A549 (cell line): ENCODE results near the gene BMERB1. TPM values are rescaled to one million over a fixed set of nuclear protein-coding genes. Genes with fewer than 3 reads are reported as not detected.

Experiments used
- ATAC-seq, 2 experiments: fragments of 200-7000 bp in 1 of 2; fragments of >200 bp in 1 of 2; cut with Nextera tagmentation in 1 of 2; cut with Tn5 transposase in 1 of 2; 3 replicates each; pipeline versions ENCODE4 v1.8.0 to v1.9.1; 2018 to 2020; ENCODE audit warnings: mild to moderate bottlenecking in 1 of 2, moderate library complexity in 1 of 2
- CTCF ChIA-PET: fragments of 300-600 bp; sonication (Branson Sonifier 250); formaldehyde crosslinking; extraction: SDS; loops from one replicate; lab custom pipeline; 2021; ENCODE audit warnings: antibody characterized with exemption, inconsistent platforms; lab: Yijun Ruan, JAX
- POLR2A ChIA-PET: fragments of 350-600 bp; formaldehyde crosslinking; extraction: SDS; loops from one replicate; lab custom pipeline; 2021; ENCODE audit warnings: antibody characterized with exemption, inconsistent platforms; lab: Yijun Ruan, JAX
- DNase-seq, 2 experiments: peaks; one replicate each; pipeline versions ENCODE4 v3.0.0 to v3.0.0-alpha.2; 2011 to 2016; ENCODE audit warnings: low read depth in 1 of 2, low spot score in 1 of 2
- FAIRE-seq: peaks from 2 replicates; lab custom pipeline; 2011; peaks lifted over from hg19 to GRCh38; lab: Jason Lieb, UNC
- H3K27ac ChIP-seq, 2 experiments: fragments of >200 bp; sonication (Bioruptor Twin); formaldehyde crosslinking; 3 replicates each; pipeline ENCODE4 v1.5.1; 2016 to 2017
- H3K4me1 ChIP-seq: fragments of >200 bp; sonication (Bioruptor Twin); formaldehyde crosslinking; 3 replicates; pipeline ENCODE4 v1.6.1; 2016
- H3K4me2 ChIP-seq: fragments of >200 bp; sonication (Bioruptor Twin); formaldehyde crosslinking; 3 replicates; pipeline ENCODE4 v1.6.1; 2016
- H3K4me3 ChIP-seq: fragments of >200 bp; sonication (Bioruptor Twin); formaldehyde crosslinking; 3 replicates; pipeline ENCODE4 v1.5.1; 2016
- H3K9me3 ChIP-seq: fragments of >200 bp; sonication (Bioruptor Twin); formaldehyde crosslinking; 3 replicates; pipeline ENCODE4 v1.6.1; 2016
- CBX2 ChIP-seq: fragments of 200-600 bp; sonication (generic); IDR thresholded peaks from 2 replicates; pipeline ENCODE4 v1.6.1; 2016; ENCODE audit warnings: low read depth, mild to moderate bottlenecking, borderline replicate concordance
- CHD2 ChIP-seq: fragments of 150-350 bp; IDR thresholded peaks from 2 replicates; pipeline ENCODE4 v1.6.1; 2014; ENCODE audit warnings: low read length; ENCODE audit not compliant: partially characterized antibody
- EHF ChIP-seq: fragments of 250-450 bp; sonication (Bioruptor Pico); IDR thresholded peaks from 2 replicates; pipeline ENCODE4 v1.5.0; 2020; ENCODE audit warnings: mild to moderate bottlenecking
- EHMT2 ChIP-seq: fragments of 200-600 bp; sonication (generic); IDR thresholded peaks from 2 replicates; pipeline ENCODE4 v1.6.1; 2016; ENCODE audit warnings: antibody characterized with exemption, low read depth, mild to moderate bottlenecking, moderate library complexity
- FOSB ChIP-seq: fragments of 250-450 bp; sonication (Bioruptor Pico); IDR thresholded peaks from 2 replicates; pipeline ENCODE4 v1.5.0; 2020; ENCODE audit warnings: mild to moderate bottlenecking, moderate library complexity
- FOXS1 ChIP-seq: fragments of 250-450 bp; sonication (Bioruptor Pico); IDR thresholded peaks from 2 replicates; pipeline ENCODE4 v1.5.0; 2020; ENCODE audit warnings: mild to moderate bottlenecking, moderate library complexity
- HOXA7 ChIP-seq: fragments of 250-450 bp; sonication (Bioruptor Pico); IDR thresholded peaks from 2 replicates; pipeline ENCODE4 v1.5.0; 2020; ENCODE audit warnings: mild to moderate bottlenecking, moderate library complexity
- HOXB5 ChIP-seq: fragments of 250-450 bp; sonication (Bioruptor Pico); IDR thresholded peaks from 2 replicates; pipeline ENCODE4 v1.5.0; 2020; ENCODE audit warnings: mild to moderate bottlenecking, moderate library complexity
- MAFK ChIP-seq: fragments of 450-650 bp; IDR thresholded peaks from 2 replicates; pipeline ENCODE4 v1.6.1; 2014; ENCODE audit not compliant: partially characterized antibody
- MAZ ChIP-seq: fragments of 150-350 bp; IDR thresholded peaks from 2 replicates; pipeline ENCODE4 v1.6.1; 2014; ENCODE audit warnings: antibody characterized with exemption, low read depth, low read length, borderline replicate concordance
- POLR2AphosphoS2 ChIP-seq: conservative IDR thresholded peaks from 2 replicates; pipeline ENCODE4 v1.6.1; 2012; ENCODE audit warnings: low read length, improper control_type of control experiment, inconsistent platforms
- RCOR1 ChIP-seq: fragments of 150-350 bp; IDR thresholded peaks from 2 replicates; pipeline ENCODE4 v1.6.1; 2014; ENCODE audit warnings: antibody characterized with exemption, low read length, low read depth
- SMC3 ChIP-seq: fragments of >200 bp; sonication (Bioruptor Twin); formaldehyde crosslinking; IDR thresholded peaks from 3 replicates; pipeline ENCODE4 v1.6.1; 2018; ENCODE audit warnings: inconsistent platforms
- SREBF2 ChIP-seq: fragments of 450-650 bp; IDR thresholded peaks from 2 replicates; pipeline ENCODE4 v1.6.1; 2014; ENCODE audit warnings: mild to moderate bottlenecking, moderate library complexity
- ZFP36 ChIP-seq: fragments of 450-650 bp; IDR thresholded peaks from 2 replicates; pipeline ENCODE4 v1.6.1; 2014; ENCODE audit warnings: borderline replicate concordance; ENCODE audit not compliant: partially characterized antibody
- WGBS: methylation state at CpG from one replicate; pipeline ENCODE4 v1.1.6; 2017; ENCODE audit errors: missing lambda C conversion rate; 5-methylcytosine and 5-hydroxymethylcytosine counted together
- polyA plus RNA-seq, 4 experiments: library from polyadenylated mRNA; depleted of rRNA in 3 of 4; stranded (reverse); fragments of >200 nt; fragmentation: RNase III in 1 of 4; extraction: RNeasy Plus Mini Kit Qiagen cat#74134 plus additional on column Dnase treatment in 1 of 4; gene quantifications; 2 replicates in 3 of 4; 3 replicates in 1 of 4; pipeline ENCODE4 v1.2.3, GENCODE V29; 2011 to 2017
- TF ChIP-seq, protein P1 (sequence below): IDR thresholded peaks from 2 replicates; pipeline ENCODE4 v1.6.1; 2012
- TF ChIP-seq, protein P2 (sequence below): fragments of >200 bp; sonication (Bioruptor Twin); formaldehyde crosslinking; IDR thresholded peaks from 2 replicates; pipeline ENCODE4 v1.6.1; 2016
- TF ChIP-seq, protein P3 (sequence below): fragments of 450-650 bp; IDR thresholded peaks from 2 replicates; pipeline ENCODE4 v1.6.1; 2014; ENCODE audit warnings: antibody characterized with exemption
- TF ChIP-seq, protein P4 (sequence below): fragments of >200 bp; sonication (Bioruptor Twin); formaldehyde crosslinking; IDR thresholded peaks from 3 replicates; pipeline ENCODE4 v1.5.1; 2016
- TF ChIP-seq, protein P5 (sequence below): IDR thresholded peaks from 2 replicates; pipeline ENCODE4 v1.6.1; 2012; ENCODE audit warnings: low read depth, borderline replicate concordance
- TF ChIP-seq, protein P6 (sequence below): fragments of 150-350 bp; IDR thresholded peaks from 2 replicates; pipeline ENCODE4 v1.6.1; 2014; ENCODE audit warnings: low read depth, mild to moderate bottlenecking, low read length

BMERB1 gene
- polyA plus RNA-seq, 2 of the 4 experiments (the other 2 are of a cell fraction) = 44.7 to 48.9 TPM

DNA sequence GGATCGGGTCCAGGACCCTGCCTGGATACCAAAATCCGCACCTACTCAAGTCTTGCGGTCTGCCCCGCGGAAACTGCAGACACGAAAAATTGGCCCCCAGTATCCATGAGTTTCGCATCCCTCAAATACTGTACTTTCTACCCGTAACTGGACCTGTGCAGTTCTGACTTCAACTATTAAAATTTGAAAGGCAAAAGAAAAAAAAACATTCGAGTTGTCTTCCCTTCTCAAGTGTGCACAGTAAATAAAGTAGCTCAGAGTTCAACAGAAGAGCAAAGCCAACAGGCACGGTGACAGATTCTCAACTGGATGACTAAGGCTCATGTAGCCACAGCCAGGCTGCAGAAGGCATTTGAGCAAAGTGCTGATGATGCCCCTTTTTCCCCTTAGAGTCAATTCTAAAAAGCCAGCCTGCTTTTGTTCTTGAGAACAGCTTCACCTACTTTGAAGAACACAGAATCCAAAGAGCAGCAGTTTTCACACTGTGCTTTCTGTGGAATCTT, 176.0 kb downstream of the BMERB1 start:
- WGBS = 79% methylated on average over 10 of the region's 10 CpGs
- CTCF ChIA-PET = no interaction called here
- FAIRE-seq (no peak), ATAC-seq (no peak), DNase-seq (no peak)
- H3K9me3 ChIP-seq = no peaks in the 10 kb centered on the region
- H3K4me3 ChIP-seq = no peak overlapping the region
- POLR2A ChIA-PET = no interaction called here
- TF ChIP-seq MAZ (no peak), CHD2 (no peak), POLR2AphosphoS2 (no peak), CBX2 (no peak)
- TF ChIP-seq, protein P1, sequence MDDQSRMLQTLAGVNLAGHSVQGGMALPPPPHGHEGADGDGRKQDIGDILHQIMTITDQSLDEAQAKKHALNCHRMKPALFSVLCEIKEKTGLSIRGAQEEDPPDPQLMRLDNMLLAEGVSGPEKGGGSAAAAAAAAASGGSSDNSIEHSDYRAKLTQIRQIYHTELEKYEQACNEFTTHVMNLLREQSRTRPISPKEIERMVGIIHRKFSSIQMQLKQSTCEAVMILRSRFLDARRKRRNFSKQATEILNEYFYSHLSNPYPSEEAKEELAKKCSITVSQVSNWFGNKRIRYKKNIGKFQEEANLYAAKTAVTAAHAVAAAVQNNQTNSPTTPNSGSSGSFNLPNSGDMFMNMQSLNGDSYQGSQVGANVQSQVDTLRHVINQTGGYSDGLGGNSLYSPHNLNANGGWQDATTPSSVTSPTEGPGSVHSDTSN = no peak
- TF ChIP-seq, all 56 proteins: peak for 0
- Histone ChIP-seq H3K27ac (no peak overlapping the region), H3K4me1 (0 out of 3 replicates have a peak, but pooled peaks cover 4% of the 10 kb centered on the region), H3K4me2 (no peak overlapping the region)

DNA sequence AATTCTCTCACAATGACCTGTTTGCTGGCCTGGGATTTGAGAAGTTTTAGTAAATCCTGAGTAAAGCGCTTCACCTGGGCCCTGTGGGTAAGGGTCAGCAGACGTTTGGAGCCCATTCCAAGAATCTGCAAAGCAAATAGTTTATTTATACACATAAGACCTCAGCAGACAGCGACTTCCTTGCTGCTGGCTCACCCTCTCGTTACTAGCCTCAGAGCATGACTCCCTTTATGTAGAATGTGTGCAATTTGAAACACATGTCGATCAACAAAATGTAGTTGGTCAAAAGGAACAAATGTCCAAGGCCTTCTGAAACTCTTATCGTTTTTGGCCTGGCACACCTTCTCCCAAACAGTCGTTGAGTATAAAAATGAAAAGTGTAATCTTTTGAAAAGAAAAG, 177.2 kb downstream of the BMERB1 start:
- FAIRE-seq (no peak), DNase-seq (no peak), ATAC-seq (no peak)
- H3K4me2 ChIP-seq = no peak overlapping the region
- TF ChIP-seq SMC3 (no peak), HOXB5 (CRISPR knock-in tag) (no peak), EHF (CRISPR knock-in tag) (no peak), EHMT2 (no peak), SREBF2 (no peak), FOXS1 (CRISPR knock-in tag) (no peak), RCOR1 (no peak), FOSB (CRISPR knock-in tag) (no peak), MAZ (no peak), ZFP36 (no peak), MAFK (no peak), HOXA7 (CRISPR knock-in tag) (no peak)
- TF ChIP-seq, protein P2, sequence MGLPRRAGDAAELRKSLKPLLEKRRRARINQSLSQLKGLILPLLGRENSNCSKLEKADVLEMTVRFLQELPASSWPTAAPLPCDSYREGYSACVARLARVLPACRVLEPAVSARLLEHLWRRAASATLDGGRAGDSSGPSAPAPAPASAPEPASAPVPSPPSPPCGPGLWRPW = no peak
- TF ChIP-seq, protein P3, sequence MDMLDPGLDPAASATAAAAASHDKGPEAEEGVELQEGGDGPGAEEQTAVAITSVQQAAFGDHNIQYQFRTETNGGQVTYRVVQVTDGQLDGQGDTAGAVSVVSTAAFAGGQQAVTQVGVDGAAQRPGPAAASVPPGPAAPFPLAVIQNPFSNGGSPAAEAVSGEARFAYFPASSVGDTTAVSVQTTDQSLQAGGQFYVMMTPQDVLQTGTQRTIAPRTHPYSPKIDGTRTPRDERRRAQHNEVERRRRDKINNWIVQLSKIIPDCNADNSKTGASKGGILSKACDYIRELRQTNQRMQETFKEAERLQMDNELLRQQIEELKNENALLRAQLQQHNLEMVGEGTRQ = no peak
- TF ChIP-seq, protein P4, sequence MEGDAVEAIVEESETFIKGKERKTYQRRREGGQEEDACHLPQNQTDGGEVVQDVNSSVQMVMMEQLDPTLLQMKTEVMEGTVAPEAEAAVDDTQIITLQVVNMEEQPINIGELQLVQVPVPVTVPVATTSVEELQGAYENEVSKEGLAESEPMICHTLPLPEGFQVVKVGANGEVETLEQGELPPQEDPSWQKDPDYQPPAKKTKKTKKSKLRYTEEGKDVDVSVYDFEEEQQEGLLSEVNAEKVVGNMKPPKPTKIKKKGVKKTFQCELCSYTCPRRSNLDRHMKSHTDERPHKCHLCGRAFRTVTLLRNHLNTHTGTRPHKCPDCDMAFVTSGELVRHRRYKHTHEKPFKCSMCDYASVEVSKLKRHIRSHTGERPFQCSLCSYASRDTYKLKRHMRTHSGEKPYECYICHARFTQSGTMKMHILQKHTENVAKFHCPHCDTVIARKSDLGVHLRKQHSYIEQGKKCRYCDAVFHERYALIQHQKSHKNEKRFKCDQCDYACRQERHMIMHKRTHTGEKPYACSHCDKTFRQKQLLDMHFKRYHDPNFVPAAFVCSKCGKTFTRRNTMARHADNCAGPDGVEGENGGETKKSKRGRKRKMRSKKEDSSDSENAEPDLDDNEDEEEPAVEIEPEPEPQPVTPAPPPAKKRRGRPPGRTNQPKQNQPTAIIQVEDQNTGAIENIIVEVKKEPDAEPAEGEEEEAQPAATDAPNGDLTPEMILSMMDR = no peak
- TF ChIP-seq, protein P5, sequence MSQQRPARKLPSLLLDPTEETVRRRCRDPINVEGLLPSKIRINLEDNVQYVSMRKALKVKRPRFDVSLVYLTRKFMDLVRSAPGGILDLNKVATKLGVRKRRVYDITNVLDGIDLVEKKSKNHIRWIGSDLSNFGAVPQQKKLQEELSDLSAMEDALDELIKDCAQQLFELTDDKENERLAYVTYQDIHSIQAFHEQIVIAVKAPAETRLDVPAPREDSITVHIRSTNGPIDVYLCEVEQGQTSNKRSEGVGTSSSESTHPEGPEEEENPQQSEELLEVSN = no peak
- TF ChIP-seq, protein P6, sequence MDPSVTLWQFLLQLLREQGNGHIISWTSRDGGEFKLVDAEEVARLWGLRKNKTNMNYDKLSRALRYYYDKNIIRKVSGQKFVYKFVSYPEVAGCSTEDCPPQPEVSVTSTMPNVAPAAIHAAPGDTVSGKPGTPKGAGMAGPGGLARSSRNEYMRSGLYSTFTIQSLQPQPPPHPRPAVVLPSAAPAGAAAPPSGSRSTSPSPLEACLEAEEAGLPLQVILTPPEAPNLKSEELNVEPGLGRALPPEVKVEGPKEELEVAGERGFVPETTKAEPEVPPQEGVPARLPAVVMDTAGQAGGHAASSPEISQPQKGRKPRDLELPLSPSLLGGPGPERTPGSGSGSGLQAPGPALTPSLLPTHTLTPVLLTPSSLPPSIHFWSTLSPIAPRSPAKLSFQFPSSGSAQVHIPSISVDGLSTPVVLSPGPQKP = no peak
- H3K4me1 ChIP-seq = 0 out of 3 replicates have a peak, but pooled peaks cover 4% of the 10 kb centered on the region
- POLR2A ChIA-PET = no interaction called here
- 80% methylated on average over 7 of the region's 7 CpGs for WGBS
- H3K27ac ChIP-seq = no peak overlapping the region
- H3K4me3 ChIP-seq = no peak overlapping the region
- H3K9me3 ChIP-seq = no peaks in the 10 kb centered on the region
- CTCF ChIA-PET = no interaction called here
